OCI-LY7 (cell line): ENCODE results near the gene CD38. TPM values are rescaled to one million over a fixed set of nuclear protein-coding genes. Genes with fewer than 3 reads are reported as not detected.
"Not testable (repeated sequence)": the region's sequence is repeated elsewhere in the genome, so short reads cannot be mapped to it uniquely, and the experiment has no call there.

ENCODE experiments used
- BruUV-seq: library from RNA; stranded (reverse); fragments of 400-500 nt; replicated peaks from 2 replicates; lab custom pipeline; 2021; lab: Mats Ljungman, UMichigan
- CTCF ChIA-PET: fragments of 300-600 bp; sonication (Branson Sonifier 250); formaldehyde crosslinking; loops from one replicate; lab custom pipeline; 2022; ENCODE audit warnings: antibody characterized with exemption; ENCODE audit not compliant: unreplicated experiment; lab: Charles Lee
- POLR2A ChIA-PET: fragments of 300-600 bp; sonication (Branson Sonifier 250); formaldehyde crosslinking; loops from one replicate; lab custom pipeline; 2022; ENCODE audit warnings: antibody characterized with exemption; lab: Charles Lee
- DNase-seq: peaks from one replicate; pipeline ENCODE4 v3.0.0-alpha.2; 2015; ENCODE audit warnings: low spot score
- H2AFZ ChIP-seq: fragments of 200-600 bp; sonication (generic), shearing (Covaris generic); 2 replicates; pipeline ENCODE4 v1.6.1; 2014; ENCODE audit warnings: mild to moderate bottlenecking, antibody characterized with exemption, low read length, moderate library complexity
- H3K27ac ChIP-seq: fragments of 200-600 bp; sonication (generic); 2 replicates; pipeline ENCODE4 v1.5.1; 2014; ENCODE audit warnings: mixed run types, low read depth, mild to moderate bottlenecking, moderate library complexity, low read length, inconsistent platforms; ENCODE audit not compliant: poor library complexity, severe bottlenecking
- H3K36me3 ChIP-seq: fragments of 200-600 bp; sonication (generic); 2 replicates; pipeline ENCODE4 v1.6.1; 2014; ENCODE audit warnings: mild to moderate bottlenecking, antibody characterized with exemption, low read length, moderate library complexity, mixed read lengths; ENCODE audit not compliant: insufficient read depth
- H3K4me1 ChIP-seq: fragments of 200-600 bp; sonication (generic); 2 replicates; pipeline ENCODE4 v1.5.1; 2014; ENCODE audit warnings: mild to moderate bottlenecking, low read length; ENCODE audit not compliant: insufficient read depth, poor library complexity, severe bottlenecking
- H3K4me2 ChIP-seq: fragments of 200-600 bp; sonication (generic); 2 replicates; pipeline ENCODE4 v1.6.1; 2014; ENCODE audit warnings: mild to moderate bottlenecking, low read length
- H3K4me3 ChIP-seq: fragments of 200-600 bp; sonication (generic); 2 replicates; pipeline ENCODE4 v1.5.1; 2014; ENCODE audit warnings: mild to moderate bottlenecking, low read depth, low read length; ENCODE audit not compliant: poor library complexity, severe bottlenecking
- H3K79me2 ChIP-seq: fragments of 200-600 bp; sonication (generic); 2 replicates; pipeline ENCODE4 v1.6.1; 2016; ENCODE audit warnings: low read depth, mild to moderate bottlenecking, low read length, moderate library complexity, mixed read lengths; ENCODE audit not compliant: insufficient read depth
- H3K9me2 ChIP-seq: fragments of 200-600 bp; sonication (generic); 2 replicates; pipeline ENCODE4 v1.6.1; 2016; ENCODE audit warnings: mild to moderate bottlenecking, low read length, mixed read lengths; ENCODE audit not compliant: insufficient read depth
- H3K9me3 ChIP-seq: fragments of 200-600 bp; sonication (generic); 2 replicates; pipeline ENCODE4 v1.6.1; 2014; ENCODE audit warnings: mild to moderate bottlenecking, mixed run types, low read length, mixed read lengths
- H4K20me1 ChIP-seq: fragments of 200-600 bp; sonication (generic); 2 replicates; pipeline ENCODE4 v1.6.1; 2014; ENCODE audit warnings: mild to moderate bottlenecking, antibody characterized with exemption, low read length, moderate library complexity, mixed read lengths; ENCODE audit not compliant: insufficient read depth
- CTCF ChIP-seq: fragments of 200-600 bp; sonication (generic); conservative IDR thresholded peaks from 2 replicates; pipeline ENCODE4 v1.5.1; 2014; ENCODE audit warnings: mild to moderate bottlenecking, antibody characterized with exemption, low read length, moderate library complexity, mixed read lengths
- EZH2phosphoT487 ChIP-seq: fragments of 200-600 bp; sonication (generic); IDR thresholded peaks from 2 replicates; pipeline ENCODE4 v1.6.1; 2018; ENCODE audit warnings: low read depth, borderline replicate concordance, mild to moderate bottlenecking, mixed run types, antibody characterized with exemption, low read length, moderate library complexity, mixed read lengths
- intact Hi-C: fragments of 100-400 bp; cut with micrococcal nuclease; formaldehyde crosslinking; loops from one replicate; pipeline ENCODE4 v1.10.0; 2022; ENCODE audit not compliant: unreplicated experiment
- total RNA-seq, 2 experiments: library from RNA; depleted of rRNA in 1 of 2; stranded (reverse); fragments of >200 nt in 1 of 2; shearing (Covaris generic) in 1 of 2; gene quantifications; 2 replicates each; pipeline ENCODE4 v1.2.3, GENCODE V29; 2014 to 2022

CD38 gene
- total RNA-seq, 2 experiments from 2014 or later = 92.0 to 176 TPM

- Histone ChIP-seq H3K9me2 (no peaks in the 10 kb centered on the region), H4K20me1 (no peaks in the 10 kb centered on the region), H3K4me3 (peak overlapping the region; percentile 26), H3K4me2 (peak overlapping the region; percentile 34), H3K9me3 (peaks cover 67% of the 10 kb centered on the region), H3K36me3 (peaks cover 79% of the 10 kb centered on the region), H2AFZ (no peak overlapping the region), H3K79me2 (peaks cover 100% of the 10 kb centered on the region), H3K27ac (peak overlapping the region; percentile 81), H3K4me1 (peaks cover 72% of the 10 kb centered on the region)
- intact Hi-C loops = loop anchor here (2.0 to 10.0 kb wide), 3 partner anchors 15 to 385 kb away; no protein-coding TSS in a partner anchor
- no peak for TF ChIP-seq EZH2phosphoT487
- no peak for TF ChIP-seq CTCF
- BruUV-seq = no TSS peak
- peak; percentile 56 for DNase-seq
- CTCF ChIA-PET = interaction anchor here (1.1 kb wide), 1 partner anchor 43 kb away, joined by 3 read pairs; no protein-coding TSS in a partner anchor
- POLR2A ChIA-PET = interaction anchor here (0.6 to 1.6 kb wide), 8 partner anchors 14 to 1532 kb away, joined by 3 to 15 read pairs (median 6); no protein-coding TSS in a partner anchor
Measured at GRCh38 chr4:15799701-15800100, 21.6 kb downstream of the CD38 start.

- H2AFZ ChIP-seq, DNase-seq, H3K9me2 ChIP-seq, CTCF ChIA-PET, H3K4me3 ChIP-seq, BruUV-seq: not testable (repeated sequence)
- H4K20me1 ChIP-seq = peaks cover 16% of the 10 kb centered on the region; the same call in 1 of the 2 replicates
- intact Hi-C loops = loop anchor here (10.0 kb wide), 2 partner anchors 328 to 388 kb away; no protein-coding TSS in a partner anchor
- H3K4me2 ChIP-seq = peak overlapping the region; percentile 0; the same call in 1 of the 2 replicates
- peaks cover 66% of the 10 kb centered on the region for H3K36me3 ChIP-seq
- peaks cover 100% of the 10 kb centered on the region for H3K79me2 ChIP-seq
- POLR2A ChIA-PET = interaction anchor here (0.8 to 1.5 kb wide), 2 partner anchors 20 to 36 kb away, joined by 3 to 8 read pairs; no protein-coding TSS in a partner anchor
- peak overlapping the region; percentile 20 for H3K27ac ChIP-seq
- peaks cover 85% of the 10 kb centered on the region for H3K4me1 ChIP-seq
- H3K9me3 ChIP-seq = peaks cover 45% of the 10 kb centered on the region
Measured at GRCh38 chr4:15802497-15802896, 24.4 kb downstream of the CD38 start.

- Histone ChIP-seq H3K79me2 (peaks cover 100% of the 10 kb centered on the region), H4K20me1 (peaks cover 19% of the 10 kb centered on the region; the same call in 1 of the 2 replicates), H2AFZ (no peak overlapping the region), H3K4me2 (peak overlapping the region; percentile 76), H3K4me1 (peaks cover 90% of the 10 kb centered on the region), H3K4me3 (no peak overlapping the region), H3K9me2 (no peaks in the 10 kb centered on the region), H3K27ac (peak overlapping the region; percentile 60), H3K9me3 (peaks cover 14% of the 10 kb centered on the region), H3K36me3 (peaks cover 52% of the 10 kb centered on the region)
- intact Hi-C loops = loop anchor here (1.0 to 10.0 kb wide), 7 partner anchors 27 to 391 kb away; partner anchors contain the start of gene CD38
- BruUV-seq = no TSS peak
- peak; percentile 81 for DNase-seq
- ChIA-PET CTCF (interaction anchor here (0.8 to 1.7 kb wide), 4 partner anchors 15 to 150 kb away, joined by 3 to 8 read pairs (median 4); no protein-coding TSS in a partner anchor), POLR2A (interaction anchor here (0.6 to 2.0 kb wide), 11 partner anchors 18 to 150 kb away, joined by 3 to 7 read pairs (median 4); partner anchors contain the start of gene FAM200B)
- TF ChIP-seq CTCF (peak; percentile 94), EZH2phosphoT487 (no peak)
Measured at GRCh38 chr4:15805583-15806517, 27.7 kb downstream of the CD38 start.
